ENCODE data around the gene TMEM215. TPM values are rescaled to one million over a fixed set of nuclear protein-coding genes. Genes with fewer than 3 reads are reported as not detected.

Gene TMEM215
- total RNA-seq, 4 donors from 2014 or later = not detected

GRCh38 chr9:32807217-32807616 lies 23.9 kb downstream of the TMEM215 start:
- H3K27ac ChIP-seq = no peak overlapping the region
- H3K9me3 ChIP-seq = no peaks in the 10 kb centered on the region
- H3K4me1 ChIP-seq = no peaks in the 10 kb centered on the region
- H3K4me3 ChIP-seq (replicated peaks in 1 of 3) = no peak overlapping the region
- intact Hi-C loops (cut with DNase I) = no loop called here
- no peak for DNase-seq
- no peak for TF ChIP-seq POLR2A (IDR thresholded peaks at IDR 0.05)
- TF ChIP-seq, protein P1, sequence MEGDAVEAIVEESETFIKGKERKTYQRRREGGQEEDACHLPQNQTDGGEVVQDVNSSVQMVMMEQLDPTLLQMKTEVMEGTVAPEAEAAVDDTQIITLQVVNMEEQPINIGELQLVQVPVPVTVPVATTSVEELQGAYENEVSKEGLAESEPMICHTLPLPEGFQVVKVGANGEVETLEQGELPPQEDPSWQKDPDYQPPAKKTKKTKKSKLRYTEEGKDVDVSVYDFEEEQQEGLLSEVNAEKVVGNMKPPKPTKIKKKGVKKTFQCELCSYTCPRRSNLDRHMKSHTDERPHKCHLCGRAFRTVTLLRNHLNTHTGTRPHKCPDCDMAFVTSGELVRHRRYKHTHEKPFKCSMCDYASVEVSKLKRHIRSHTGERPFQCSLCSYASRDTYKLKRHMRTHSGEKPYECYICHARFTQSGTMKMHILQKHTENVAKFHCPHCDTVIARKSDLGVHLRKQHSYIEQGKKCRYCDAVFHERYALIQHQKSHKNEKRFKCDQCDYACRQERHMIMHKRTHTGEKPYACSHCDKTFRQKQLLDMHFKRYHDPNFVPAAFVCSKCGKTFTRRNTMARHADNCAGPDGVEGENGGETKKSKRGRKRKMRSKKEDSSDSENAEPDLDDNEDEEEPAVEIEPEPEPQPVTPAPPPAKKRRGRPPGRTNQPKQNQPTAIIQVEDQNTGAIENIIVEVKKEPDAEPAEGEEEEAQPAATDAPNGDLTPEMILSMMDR (IDR thresholded peaks at IDR 0.05) = no peak
- WGBS, 2 donors = 81 to 92% methylated on average over 1 of the region's 1 CpG
- H3K27me3 ChIP-seq = no peaks in the 10 kb centered on the region
- H3K36me3 ChIP-seq = no peaks in the 10 kb centered on the region

- Histone ChIP-seq H3K27me3 (no peaks in the 10 kb centered on the region), H3K4me3 (replicated peaks in 1 of 3) (no peak overlapping the region), H3K9me3 (no peaks in the 10 kb centered on the region), H3K4me1 (no peaks in the 10 kb centered on the region), H3K27ac (no peak overlapping the region), H3K36me3 (no peaks in the 10 kb centered on the region)
- intact Hi-C loops (cut with DNase I) = no loop called here
- WGBS, 2 donors = 51 to 77% methylated on average over 3 of the region's 3 CpGs
- DNase-seq = no peak
- TF ChIP-seq, protein P1 (IDR thresholded peaks at IDR 0.05) = no peak
- TF ChIP-seq POLR2A (IDR thresholded peaks at IDR 0.05) = no peak
These were observed 27.9 kb downstream of the TMEM215 start for GRCh38 chr9:32811246-32811645.

GRCh38 chr9:32820322-32820721 lies 37.0 kb downstream of the TMEM215 start:
- no peak for TF ChIP-seq POLR2A (IDR thresholded peaks at IDR 0.05)
- TF ChIP-seq, protein P1 (IDR thresholded peaks at IDR 0.05) = no peak
- intact Hi-C loops (cut with DNase I) = no loop called here
- no peaks in the 10 kb centered on the region for H3K36me3 ChIP-seq
- no peak overlapping the region for H3K4me3 ChIP-seq (replicated peaks in 1 of 3)
- DNase-seq = no peak
- no peaks in the 10 kb centered on the region for H3K27me3 ChIP-seq
- peaks cover 5 to 7% of the 10 kb centered on the region in 2 donors for H3K4me1 ChIP-seq
- no peak overlapping the region for H3K27ac ChIP-seq
- no peaks in the 10 kb centered on the region for H3K9me3 ChIP-seq
- WGBS, 2 donors = 69 to 75% methylated on average over 4 of the region's 4 CpGs

DNA sequence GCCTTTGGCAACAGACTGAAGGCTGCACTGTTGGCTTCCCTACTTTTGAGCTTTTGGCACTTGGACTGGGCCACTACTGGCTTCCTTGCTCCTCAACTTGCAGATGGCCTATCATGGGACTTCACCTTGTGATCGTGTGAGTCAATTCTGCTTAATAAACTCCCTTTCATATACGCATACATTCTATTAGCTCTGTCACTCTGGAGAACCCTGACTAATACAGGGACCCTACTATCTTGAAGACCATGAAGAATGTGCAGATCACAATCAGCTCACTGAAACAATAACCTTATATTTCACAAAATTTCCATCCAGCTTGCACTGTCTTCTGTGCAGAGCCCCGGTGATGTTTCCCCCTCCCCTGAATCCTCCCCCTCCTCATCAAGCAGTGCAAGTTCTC lies 39.8 kb downstream of the TMEM215 start:
- Histone ChIP-seq H3K4me1 (peaks cover 5 to 7% of the 10 kb centered on the region in 2 donors), H3K36me3 (no peaks in the 10 kb centered on the region), H3K9me3 (no peaks in the 10 kb centered on the region), H3K4me3 (replicated peaks in 1 of 3) (no peak overlapping the region), H3K27ac (no peak overlapping the region), H3K27me3 (no peaks in the 10 kb centered on the region)
- DNase-seq = no peak
- no peak for TF ChIP-seq POLR2A (IDR thresholded peaks at IDR 0.05)
- TF ChIP-seq, protein P1 (IDR thresholded peaks at IDR 0.05) = no peak
- intact Hi-C loops (cut with DNase I) = no loop called here
- WGBS, 2 donors = 86 to 94% methylated on average over 3 of the region's 3 CpGs

- no peak overlapping the region for H3K4me3 ChIP-seq (replicated peaks in 1 of 3)
- no peaks in the 10 kb centered on the region for H3K9me3 ChIP-seq
- TF ChIP-seq, protein P1 (IDR thresholded peaks at IDR 0.05) = no peak
- TF ChIP-seq POLR2A (IDR thresholded peaks at IDR 0.05) = no peak
- DNase-seq = no peak
- peaks cover 5 to 7% of the 10 kb centered on the region in 2 donors for H3K4me1 ChIP-seq
- intact Hi-C loops (cut with DNase I) = no loop called here
- no peaks in the 10 kb centered on the region for H3K27me3 ChIP-seq
- no peaks in the 10 kb centered on the region for H3K36me3 ChIP-seq
- H3K27ac ChIP-seq = no peak overlapping the region
These were observed 40.2 kb downstream of the TMEM215 start for GRCh38 chr9:32823551-32823950.
